SK-N-SH (cell line): ENCODE measurements around the gene KCNK18.

Source experiments
- CHD2 ChIP-seq: fragments of 150-350 bp; IDR thresholded peaks from 2 replicates; pipeline ENCODE4 v1.6.1; 2018; ENCODE audit warnings: low read length; ENCODE audit not compliant: partially characterized antibody
- EZH2phosphoT487 ChIP-seq: fragments of 200-600 bp; sonication (generic); IDR thresholded peaks from 2 replicates; pipeline ENCODE4 v1.6.1; 2017; ENCODE audit warnings: low read depth, mixed run types, mild to moderate bottlenecking, antibody characterized with exemption, moderate library complexity, borderline replicate concordance
- JUND ChIP-seq: IDR thresholded peaks from 2 replicates; pipeline ENCODE4 v1.4.0; 2012
- POLR2AphosphoS5 ChIP-seq: IDR thresholded peaks from 2 replicates; pipeline ENCODE4 v1.6.1; 2012; ENCODE audit warnings: low read depth, low read length
- TAF1 ChIP-seq: IDR thresholded peaks from 2 replicates; pipeline ENCODE4 v1.6.1; 2012; ENCODE audit warnings: low read depth, mild to moderate bottlenecking, low read length, moderate library complexity, borderline replicate concordance
- TCF12 ChIP-seq: IDR thresholded peaks from 2 replicates; pipeline ENCODE4 v1.4.0; 2012
- YY1 ChIP-seq: IDR thresholded peaks from 2 replicates; pipeline ENCODE4 v1.4.0; 2012; ENCODE audit warnings: low read depth, mild to moderate bottlenecking
- TF ChIP-seq, protein P1 (sequence below): fragments of 200-600 bp; sonication (generic); IDR thresholded peaks from 2 replicates; pipeline ENCODE4 v1.6.1; 2017; ENCODE audit warnings: antibody characterized with exemption, mild to moderate bottlenecking, moderate library complexity

DNA sequence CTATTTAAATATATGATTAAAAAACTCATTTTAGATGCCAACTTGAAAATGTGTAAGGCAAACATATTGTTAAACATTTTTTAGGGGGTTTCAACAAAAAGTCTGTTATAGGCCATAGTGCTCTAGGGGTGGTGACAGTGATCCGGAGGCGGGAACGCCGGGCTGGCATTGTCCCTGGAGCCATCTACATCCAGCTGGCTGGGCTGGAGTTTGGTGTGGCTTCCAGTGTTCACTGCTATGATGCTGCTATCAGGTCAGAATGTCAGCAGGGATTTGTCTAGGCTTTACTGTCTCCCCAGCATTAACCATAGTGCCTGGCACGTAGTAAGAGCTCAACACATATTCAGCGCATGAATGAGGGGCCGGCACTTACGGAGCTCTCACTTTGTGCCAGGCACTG lies 41.8 kb downstream of the KCNK18 start:
- TF ChIP-seq CHD2 = no peak
- TF ChIP-seq EZH2phosphoT487 = no peak
- no peak for TF ChIP-seq YY1
- TF ChIP-seq, protein P1, sequence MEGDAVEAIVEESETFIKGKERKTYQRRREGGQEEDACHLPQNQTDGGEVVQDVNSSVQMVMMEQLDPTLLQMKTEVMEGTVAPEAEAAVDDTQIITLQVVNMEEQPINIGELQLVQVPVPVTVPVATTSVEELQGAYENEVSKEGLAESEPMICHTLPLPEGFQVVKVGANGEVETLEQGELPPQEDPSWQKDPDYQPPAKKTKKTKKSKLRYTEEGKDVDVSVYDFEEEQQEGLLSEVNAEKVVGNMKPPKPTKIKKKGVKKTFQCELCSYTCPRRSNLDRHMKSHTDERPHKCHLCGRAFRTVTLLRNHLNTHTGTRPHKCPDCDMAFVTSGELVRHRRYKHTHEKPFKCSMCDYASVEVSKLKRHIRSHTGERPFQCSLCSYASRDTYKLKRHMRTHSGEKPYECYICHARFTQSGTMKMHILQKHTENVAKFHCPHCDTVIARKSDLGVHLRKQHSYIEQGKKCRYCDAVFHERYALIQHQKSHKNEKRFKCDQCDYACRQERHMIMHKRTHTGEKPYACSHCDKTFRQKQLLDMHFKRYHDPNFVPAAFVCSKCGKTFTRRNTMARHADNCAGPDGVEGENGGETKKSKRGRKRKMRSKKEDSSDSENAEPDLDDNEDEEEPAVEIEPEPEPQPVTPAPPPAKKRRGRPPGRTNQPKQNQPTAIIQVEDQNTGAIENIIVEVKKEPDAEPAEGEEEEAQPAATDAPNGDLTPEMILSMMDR = no peak
- TF ChIP-seq TAF1 = no peak
- no peak for TF ChIP-seq POLR2AphosphoS5
- TF ChIP-seq TCF12 = no peak
- no peak for TF ChIP-seq JUND
